Esophagus muscularis mucosa (tissue), 4 donors: ENCODE data around the gene THSD7A.

ENCODE experiments used
- CTCF ChIP-seq, 3 experiments: fragments of 200-600 bp in 2 of 3; fragments of 450-650 bp in 1 of 3; sonication (generic) in 2 of 3; IDR thresholded peaks; one replicate each; pipeline ENCODE4 v1.5.1; 2017 to 2019; ENCODE audit warnings: antibody characterized with exemption in 3 of 3, mild to moderate bottlenecking in 2 of 3, moderate library complexity in 1 of 3
- EP300 ChIP-seq: sonication (generic); formaldehyde crosslinking; IDR thresholded peaks from one replicate; pipeline ENCODE4 v1.6.1; 2017; ENCODE audit warnings: antibody characterized with exemption
- POLR2AphosphoS5 ChIP-seq, 2 donors: sonication (generic); formaldehyde crosslinking; IDR thresholded peaks; one replicate each; pipeline ENCODE4 v1.6.1; 2017; ENCODE audit warnings: antibody characterized with exemption in 2 of 2

DNA sequence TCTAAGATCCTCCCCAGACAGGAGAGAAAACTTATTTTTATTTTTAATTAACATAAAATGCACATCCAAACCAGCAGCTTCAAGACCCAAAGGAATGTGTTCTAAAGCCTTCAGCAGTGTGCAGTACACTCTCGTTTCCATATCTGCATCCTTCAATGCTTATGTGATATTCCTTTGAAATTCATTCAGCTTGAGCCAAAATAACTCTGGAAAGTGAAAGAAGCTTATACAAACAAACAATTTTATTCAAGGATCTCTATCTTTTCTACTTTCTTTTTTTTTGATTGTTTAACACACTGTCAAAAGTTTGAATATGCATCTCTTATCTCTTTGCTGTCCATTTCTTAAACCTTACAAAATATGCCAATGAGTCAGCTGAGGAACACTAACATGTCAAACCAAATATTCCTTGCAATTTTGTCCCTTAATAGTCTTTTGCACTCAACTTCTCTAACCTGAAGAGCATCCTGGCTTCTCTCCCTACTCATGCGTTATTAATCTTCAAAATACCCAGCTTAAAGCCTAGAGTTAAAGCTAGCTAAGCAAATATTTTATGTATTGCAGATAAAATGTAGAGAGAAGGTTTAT is 124.3 kb downstream of the THSD7A start:
- no peak for TF ChIP-seq CTCF (IDR thresholded peaks at IDR 0.05)
- no peak for TF ChIP-seq POLR2AphosphoS5 (IDR thresholded peaks at IDR 0.05)
- TF ChIP-seq EP300, result no peak
